ENCODE measurements around the gene SNX10.

The SNX10 gene

DNA sequence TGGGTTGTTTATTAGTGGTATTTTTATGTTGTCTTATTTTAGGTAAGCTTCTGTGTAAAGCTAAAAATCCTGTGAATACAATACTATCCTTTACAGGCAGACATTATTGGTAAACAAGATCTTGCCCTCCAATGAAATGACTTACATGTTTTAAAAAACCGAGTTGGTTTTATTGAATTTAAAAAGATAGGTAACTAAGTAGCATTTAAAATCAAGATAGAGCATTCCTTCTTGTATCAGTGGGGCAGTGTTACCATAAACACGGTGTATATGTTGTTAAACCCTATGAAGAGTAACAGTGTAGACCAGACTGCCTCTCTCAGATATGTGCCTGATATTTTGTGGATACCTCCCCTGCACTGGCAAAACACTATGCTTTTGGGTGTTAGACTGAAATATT, 81.0 kb downstream of the SNX10 start:
- peak; percentile 61 for DNase-seq

DNA sequence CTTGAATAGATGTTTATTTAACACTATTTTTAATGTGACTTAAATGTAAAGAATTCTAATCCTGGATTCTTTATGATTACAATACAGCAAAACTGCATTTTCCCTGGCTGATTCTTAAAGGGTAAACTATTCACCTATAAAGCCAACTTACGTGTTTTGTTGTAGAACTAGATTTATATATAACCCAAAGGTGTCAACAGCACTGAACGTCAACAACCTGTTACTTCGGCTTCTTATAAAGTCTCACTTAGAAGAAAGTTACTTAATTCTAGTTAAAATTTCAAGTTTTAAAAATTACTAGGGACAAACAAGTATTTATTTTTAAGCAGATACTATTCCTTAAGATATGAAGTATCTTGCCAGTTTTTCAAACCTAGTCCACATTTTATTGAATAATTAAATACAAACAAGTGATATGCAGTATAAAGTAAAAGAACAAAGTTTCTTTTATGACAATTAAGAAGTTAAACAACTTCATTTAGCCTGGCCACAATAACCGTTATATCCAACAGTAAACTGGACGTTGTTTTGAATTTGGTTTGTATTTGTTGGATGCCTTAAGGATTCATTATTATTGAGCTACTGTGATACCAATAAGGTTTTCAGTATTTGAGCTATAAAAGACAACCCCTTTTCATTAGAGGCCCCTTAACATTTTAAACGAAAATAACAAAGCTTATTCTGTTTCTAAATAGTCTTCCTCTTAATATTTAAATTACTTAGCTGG, 83.1 kb downstream of the SNX10 start:
- peak; percentile 85 for DNase-seq

DNA sequence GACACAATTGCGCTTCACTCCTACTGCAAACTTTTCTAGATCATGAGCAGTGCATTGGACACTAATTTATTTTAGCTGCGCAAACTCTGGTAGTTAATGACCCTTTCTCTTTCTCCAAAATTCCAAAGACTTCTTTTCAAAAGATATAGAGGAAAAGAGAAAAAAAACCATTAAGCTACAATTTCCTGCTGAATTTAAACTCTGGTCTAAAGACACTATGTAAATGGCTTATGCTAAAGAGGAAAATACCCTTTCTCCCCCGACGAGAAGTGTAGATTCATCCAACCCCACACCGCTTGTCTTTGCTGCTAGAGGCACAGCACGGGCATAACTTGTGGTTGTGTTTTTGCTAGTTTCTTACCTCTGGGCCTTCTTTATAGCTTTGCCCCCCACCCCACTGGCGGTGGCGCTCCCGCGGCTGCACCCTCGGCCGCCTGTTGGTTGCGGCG, 84.1 kb downstream of the SNX10 start:
- peak; percentile 72 for DNase-seq

DNA sequence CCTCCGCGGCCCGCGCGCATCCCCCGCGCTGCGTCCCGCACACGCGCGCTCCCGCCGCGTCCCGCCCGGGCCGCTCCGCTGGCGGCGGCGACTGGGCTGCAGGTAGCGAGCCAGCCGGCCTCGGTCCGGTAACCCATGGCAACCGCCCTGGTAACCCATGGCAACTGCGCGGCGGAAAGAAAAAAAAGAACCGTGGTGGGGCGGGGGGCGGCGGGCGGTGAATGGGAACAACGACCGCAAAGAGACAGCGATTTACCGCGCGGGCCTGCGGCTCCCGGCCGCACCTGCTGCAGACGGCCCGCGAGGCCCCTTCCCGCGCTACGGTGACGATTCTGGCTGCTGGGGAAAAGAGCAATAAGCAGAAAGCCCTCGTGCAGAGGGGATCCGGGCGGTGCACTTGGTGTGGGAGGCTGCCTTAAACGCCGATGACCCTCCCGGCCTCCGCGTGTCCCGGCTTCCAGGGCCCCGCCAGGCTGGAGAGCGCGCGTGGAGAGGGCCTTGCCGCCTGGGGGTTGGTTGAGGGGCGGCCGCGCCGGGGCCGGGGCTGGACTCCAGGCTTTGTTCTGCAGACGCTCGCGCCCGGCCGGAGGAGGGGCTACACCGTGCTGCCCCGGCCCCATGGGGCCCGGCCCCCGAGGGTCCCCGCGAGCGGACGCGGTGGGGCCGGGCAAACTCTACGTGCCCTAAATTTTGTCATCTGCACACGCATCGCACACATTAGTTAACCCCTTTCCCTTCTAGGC, 84.7 kb downstream of the SNX10 start:
- peak; percentile 81 for DNase-seq

DNA sequence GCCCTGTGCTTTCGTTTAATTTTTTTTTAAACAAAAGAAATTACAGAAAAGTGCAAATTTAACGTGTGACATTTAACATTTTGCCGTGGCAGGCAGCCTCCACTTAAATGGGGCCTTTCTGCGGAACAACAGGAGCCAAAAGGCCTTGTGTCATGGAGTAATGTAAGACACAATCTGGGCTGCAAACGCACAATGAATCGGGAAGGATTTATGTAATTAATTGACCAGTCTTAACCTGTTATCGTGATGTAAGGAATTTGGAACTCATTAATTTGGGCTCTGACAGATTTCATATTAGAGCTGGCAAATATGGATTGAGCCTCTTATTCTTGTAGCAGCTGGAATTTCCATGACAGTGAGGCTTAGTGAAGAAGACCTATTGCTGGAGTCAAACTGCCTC, 86.4 kb downstream of the SNX10 start:
- peak; percentile 46 for DNase-seq

DNA sequence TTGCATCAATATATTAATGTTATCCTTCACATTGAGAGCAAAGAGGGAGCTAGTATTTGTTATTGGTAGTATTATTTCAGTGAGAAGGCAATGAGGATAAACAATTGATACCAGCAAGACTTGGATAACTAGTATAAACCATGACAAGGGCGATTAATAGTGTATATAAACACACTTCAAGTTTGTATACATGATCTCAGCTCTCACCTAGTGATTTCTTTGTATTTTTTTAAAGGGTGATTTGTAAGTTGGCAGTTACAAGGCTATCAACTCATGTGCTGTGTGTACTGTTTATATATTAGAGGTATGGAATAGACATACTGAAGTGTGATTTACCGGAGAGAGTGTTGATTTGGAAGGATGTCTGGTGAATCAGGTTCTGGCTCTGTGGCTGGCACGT, 88.0 kb downstream of the SNX10 start:
- DNase-seq: peak; percentile 65

DNA sequence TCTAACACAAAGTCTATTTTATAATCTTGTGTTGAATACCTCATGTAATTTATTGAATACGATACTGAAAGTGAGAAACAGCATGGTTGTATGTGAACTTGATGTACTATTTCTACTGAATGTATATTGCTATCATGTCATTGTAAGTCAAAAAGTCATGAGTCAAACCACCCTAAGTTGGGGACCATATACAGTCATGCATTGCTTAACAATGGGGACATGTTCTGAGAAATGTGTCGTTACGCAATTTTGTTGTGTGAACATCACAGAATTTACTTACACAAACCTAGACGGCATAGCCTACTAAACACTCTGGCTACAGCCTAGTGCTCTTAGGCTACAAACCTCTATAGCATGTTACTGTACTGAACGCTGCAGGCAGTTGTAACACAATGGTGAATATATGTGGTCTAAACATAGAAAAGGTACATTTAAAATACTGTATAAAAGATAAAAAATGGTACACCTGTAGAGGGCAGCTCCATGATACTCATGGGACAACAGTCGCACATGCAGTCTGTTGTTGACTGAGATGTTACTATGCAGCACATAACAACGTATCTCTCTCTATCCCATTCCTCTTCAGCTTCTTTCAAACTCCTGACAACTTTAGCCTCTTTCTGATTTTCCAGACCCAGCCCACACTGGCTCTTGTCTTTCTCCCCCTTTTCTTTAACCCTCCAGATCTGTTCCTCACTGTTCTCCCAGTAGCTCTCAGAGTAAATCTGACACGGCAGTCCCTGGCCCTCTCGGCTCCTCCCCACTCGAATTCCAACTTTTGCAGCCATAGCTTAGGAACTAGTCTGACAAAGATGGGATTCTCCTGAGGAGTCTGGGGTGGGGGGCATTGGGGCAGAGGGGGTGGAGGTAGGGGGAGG, 90.1 kb downstream of the SNX10 start:
- DNase-seq: no peak

DNA sequence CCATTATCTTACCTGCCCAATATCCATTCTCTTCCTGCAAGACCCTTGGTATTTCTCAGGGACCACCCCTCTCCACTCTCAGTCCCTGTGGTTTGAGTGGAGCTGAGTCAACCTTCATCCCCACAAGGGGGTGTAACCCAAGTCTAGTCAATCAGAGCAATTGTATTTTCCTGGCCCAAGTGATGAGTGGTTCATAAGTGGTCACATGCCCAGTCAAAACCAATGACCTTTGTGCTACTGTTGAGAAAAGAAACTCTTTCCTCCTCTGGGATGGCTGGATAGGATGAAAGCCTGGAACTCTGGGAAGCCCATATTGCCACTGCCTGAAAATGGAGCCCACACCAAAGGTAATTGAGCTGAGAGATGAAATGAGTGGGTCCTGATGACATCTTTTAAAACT, 93.6 kb downstream of the SNX10 start:
- DNase-seq: no peak

DNA sequence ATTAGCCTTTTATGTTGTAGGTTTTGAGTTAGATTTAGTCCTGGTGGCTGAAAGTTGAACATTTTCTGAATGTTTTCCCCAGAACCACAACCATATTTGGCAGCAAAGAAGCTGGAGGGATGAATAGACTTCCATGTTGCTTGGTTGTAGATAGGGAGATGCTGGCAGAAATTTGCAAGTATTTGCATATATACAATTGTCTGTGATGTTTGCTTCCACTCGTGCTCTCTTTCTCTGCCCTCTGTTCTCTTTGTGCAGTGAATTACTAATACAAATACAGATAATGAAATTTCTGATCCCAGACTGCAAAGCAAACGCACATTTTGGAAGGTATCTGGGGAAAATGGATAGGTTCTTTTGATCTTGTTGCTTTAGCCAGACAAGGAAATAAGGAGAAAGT, 96.1 kb downstream of the SNX10 start:
- no peak for DNase-seq

DNA sequence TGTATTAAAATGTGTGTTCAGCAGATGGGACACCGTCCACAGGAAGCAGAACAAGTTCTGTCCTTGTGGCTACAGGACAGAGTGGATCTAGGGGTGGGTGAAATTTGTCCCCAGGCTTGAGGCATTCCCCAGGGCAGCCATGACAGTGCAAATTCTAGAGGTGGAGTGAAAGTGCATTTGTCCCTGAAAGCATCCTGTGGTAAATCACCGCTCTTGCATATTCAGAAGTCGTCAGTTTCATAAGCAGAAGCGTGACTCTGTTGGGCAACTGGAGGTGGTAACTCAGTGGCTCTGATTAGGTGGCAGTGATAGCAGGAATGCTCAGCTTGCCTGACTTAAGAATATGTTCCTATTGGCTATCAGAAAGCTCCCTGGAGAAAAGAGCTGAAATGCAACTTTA, 96.6 kb downstream of the SNX10 start:
- no peak for DNase-seq

DNA sequence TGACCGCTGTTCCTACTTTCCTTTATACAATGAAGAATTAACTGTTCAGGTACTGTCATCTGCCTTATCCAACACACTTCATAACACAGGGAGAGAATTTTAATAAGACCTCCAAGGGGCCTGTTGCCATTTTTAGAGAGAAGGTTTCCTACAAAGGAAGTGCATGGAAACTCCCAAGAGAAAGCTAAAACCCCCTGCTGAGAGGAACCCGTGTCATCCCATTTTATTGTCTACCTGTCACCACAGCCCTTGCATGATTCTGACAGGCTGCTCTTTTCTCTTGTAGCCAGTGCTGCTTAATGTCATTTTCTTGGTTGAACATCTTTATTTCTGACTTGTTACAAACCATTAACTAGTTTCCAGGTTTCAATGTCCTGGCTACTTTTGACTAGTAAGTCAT, 98.4 kb downstream of the SNX10 start:
- no peak for DNase-seq

DNA sequence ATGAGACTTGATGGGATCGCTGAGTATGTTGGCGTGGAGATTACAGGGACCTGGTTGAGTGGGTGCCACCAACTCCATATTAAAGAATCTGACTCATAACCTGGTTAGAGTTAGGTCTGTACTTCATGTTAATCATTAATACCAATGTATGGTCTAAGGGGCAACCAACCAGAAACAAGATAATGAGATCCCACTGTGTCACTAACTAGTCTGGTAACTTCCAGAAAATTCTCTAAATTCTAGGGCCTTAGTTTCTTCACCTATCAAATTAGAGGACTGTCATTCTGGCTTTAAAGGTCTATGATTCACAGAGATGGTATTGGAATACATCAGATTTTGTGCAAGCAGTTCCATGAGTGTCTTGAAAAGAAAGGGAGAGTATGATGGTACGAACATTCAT, 102.2 kb downstream of the SNX10 start:
- no peak for DNase-seq

DNA sequence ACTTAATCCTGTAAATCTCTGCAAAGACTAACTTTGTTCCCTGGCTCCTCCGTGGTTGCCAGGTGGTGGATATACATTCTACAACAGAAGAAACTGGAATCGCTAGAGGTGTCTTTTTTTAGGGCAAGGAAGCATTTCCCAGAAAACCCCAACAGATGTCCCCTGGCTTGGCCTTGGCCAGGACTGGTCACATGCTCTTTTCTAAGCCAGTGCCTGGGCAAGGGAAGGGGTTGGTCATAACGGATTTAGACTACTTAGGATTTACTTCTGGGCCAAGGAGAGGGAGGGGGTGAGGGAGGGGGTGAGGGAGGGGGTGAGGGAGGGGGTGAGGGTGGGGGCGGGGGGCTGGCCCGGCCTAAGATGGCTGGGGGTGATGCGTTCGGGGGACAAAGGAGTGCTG, 105.7 kb downstream of the SNX10 start:
- DNase-seq: no peak

DNA sequence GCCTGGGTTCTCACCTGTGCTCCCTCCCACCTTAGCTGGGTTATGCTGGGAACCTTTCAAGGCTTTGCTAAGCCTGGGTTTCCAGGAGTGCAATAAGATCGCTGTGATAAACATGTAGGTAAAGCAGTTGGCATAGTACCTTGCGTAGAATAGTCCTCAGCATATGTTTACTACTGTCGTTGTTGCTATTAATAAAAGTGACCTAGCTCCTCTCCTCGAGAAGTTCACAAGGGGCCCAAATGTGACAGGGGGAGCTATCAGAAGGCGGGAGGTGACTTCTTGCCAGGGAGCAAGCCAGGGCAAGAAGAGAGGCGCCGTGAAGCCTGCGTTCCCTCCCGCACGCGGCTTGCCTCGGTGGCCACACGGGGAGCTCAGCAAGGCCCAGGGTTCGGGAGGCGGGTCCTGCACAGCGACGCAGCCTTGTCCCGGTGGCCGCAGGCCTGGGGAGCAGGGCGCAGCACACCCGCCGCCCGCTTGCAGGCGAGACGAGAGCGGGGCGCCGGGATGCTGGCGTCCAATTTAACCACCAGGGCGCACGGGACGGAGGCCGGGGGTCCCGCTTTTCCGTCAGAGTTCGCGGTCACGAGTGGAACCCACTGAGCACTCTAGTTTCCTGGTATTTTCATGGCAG, 106.2 kb downstream of the SNX10 start:
- peak; percentile 38 for DNase-seq

DNA sequence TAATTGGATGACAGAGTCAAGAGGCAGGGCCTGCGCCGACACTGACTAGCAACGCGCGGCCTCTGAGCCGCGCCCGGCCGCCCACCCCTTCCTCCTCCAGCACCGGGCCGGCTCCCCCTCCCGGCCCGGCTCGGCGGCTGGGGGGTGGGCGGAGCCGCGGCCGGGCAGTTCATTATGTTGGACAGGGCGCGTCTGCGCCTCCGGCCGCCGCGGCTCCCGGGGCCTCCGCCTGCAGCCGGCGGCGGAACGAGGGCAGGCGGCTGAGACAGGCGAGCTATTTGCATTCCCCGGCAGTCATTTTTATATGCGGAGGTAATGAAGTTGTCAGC, 106.7 kb downstream of the SNX10 start:
- peak; percentile 73 for DNase-seq

DNA sequence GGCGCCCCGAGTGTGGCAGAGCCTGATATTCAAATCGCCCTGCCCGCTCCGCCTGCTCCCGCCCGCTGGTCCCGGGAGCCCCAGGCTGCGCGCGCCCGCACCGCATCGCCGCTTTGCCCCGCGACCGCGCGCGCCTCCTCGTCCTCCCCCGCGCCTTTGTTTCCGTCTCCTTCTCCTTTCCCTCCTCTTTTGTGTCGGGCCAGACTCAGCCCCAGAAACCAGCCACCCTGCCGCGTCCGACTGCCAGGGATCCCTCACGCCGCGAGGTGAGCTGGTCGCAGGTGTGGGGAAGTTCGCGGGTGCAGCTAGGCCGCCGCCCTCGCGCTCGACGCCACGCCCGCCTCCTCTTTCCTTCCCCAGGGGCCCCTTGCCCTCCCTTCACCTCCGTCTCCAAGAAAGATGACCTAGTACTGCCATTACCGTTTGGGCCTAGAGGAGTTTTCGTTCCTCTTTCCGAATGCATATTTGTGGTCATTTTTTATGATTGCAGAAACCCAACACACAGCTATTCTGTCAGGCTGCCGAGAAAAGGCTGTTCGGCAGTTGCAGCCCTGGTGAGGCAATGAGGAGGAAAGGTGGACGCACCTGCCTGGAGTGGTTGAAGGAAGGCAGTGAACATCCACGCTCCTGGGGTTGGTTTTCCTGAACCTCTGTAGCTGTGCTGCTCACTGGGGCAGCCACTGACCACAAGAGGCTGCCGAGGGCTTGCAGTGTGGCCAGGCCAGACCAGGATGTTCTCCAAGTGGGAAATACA, 107.3 kb downstream of the SNX10 start:
- peak; percentile 64 for DNase-seq

DNA sequence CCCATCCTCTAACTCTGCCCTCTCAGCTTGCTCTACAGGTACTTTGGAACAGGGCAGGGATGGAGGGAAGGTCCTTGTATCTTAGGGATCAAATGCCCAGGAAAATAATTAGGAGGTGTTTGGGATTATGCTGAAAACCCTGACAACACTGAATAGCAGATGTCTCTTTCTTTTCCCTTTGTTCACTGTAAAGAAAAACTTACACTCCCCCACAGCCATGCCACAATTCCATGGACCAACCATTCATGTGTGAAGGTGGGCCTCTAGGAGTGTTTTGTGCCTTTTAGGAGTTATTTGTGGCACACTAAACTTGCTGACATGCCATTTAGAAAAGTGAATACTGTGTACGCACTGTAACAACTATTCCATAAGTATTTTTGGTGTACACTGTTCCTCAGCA, 108.1 kb downstream of the SNX10 start:
- DNase-seq: no peak

DNA sequence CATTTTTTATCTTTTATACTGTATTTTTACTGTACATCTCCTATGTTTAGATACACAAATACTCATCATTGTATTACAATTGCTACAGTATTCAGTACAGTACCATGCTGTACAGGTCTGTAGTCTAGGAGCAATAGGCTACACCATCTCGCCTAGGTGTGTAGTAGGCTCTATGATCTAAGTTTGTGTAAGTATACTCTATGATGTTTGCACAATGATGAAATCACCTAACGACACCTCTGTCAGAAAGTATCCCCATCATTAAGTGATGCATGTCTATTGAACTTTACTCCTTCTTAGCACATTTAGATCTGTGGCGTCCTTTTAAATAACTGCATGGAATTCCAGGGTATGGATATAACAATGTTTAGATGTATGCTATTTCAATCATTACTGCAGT, 112.0 kb downstream of the SNX10 start:
- peak; percentile 26 for DNase-seq

DNA sequence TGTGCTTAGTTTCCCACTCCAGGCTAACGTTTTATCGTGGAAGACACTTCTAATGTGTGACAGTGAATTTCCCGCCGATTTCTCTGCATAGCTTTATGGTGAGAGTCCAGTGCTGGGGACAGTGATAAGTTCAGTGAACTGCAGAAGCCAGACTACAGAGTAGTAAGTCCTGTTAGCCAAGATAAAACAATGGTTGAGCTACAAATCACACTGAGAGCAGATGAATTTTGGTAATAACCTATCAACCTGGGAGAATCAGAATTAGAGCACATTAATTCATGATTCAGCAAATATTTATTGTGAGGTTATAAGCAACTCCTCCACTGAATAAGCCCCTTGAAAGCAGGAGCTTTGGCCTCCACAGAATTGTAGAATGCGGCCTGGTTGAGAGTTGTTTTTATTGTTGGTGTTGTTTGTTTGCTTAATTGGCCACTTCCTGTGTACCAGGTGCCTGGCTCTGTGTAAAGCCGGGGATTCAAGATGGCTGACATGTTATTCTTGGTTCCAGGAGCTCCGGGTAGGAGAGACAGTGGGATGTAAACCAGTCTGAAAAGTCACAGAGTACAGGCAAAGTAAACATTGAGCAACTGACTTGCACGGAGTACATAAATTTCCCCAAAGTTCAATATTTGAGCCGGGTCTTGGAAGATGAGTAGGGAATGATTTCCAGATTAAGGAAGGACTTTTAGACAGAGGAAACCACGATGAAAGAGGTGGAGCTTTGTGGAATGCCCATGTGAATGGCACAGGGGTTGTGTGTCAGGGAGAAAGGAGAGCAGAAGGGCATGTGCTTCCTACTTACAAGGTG, 112.7 kb downstream of the SNX10 start:
- DNase-seq: peak; percentile 22

DNA sequence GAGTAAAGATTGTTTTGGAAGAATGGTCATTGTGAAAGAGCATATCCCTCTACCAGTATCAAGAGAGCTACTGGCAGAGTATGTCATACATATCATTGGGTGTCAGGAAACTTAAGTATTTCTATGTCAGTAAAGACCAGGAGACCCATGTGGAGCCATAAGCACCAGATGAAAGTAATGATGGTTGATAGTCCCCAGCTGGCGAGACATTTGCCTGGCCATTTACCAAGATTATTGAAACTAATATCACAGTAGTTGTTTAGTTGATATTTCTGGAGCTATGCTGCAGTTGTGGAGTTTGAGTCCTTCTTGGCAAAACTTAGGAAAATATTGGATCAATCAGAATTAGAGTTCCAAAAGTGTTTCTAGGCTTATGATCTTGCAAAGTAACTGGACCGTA, 114.8 kb downstream of the SNX10 start:
- DNase-seq: no peak
